Activated T-cell treated with anti-CD3 and anti-CD28 coated beads, Interleukin-2, amount 50 U/mL, for 48 hours (primary cell): ENCODE measurements around the gene ZNF790.

Experiments used
- DNase-seq, 2 experiments: peaks; one replicate each; pipeline ENCODE4 v3.0.0-alpha.2; 2020

ZNF790 gene

GRCh38 chr19:36837906-36838783 is at the start of gene ZNF790:
ZNF790 (minus strand) TSS chr19:36838387; CDS start chr19:36825619, 12,768 bp downstream.
- DNase-seq, result peak; percentile 89

DNA sequence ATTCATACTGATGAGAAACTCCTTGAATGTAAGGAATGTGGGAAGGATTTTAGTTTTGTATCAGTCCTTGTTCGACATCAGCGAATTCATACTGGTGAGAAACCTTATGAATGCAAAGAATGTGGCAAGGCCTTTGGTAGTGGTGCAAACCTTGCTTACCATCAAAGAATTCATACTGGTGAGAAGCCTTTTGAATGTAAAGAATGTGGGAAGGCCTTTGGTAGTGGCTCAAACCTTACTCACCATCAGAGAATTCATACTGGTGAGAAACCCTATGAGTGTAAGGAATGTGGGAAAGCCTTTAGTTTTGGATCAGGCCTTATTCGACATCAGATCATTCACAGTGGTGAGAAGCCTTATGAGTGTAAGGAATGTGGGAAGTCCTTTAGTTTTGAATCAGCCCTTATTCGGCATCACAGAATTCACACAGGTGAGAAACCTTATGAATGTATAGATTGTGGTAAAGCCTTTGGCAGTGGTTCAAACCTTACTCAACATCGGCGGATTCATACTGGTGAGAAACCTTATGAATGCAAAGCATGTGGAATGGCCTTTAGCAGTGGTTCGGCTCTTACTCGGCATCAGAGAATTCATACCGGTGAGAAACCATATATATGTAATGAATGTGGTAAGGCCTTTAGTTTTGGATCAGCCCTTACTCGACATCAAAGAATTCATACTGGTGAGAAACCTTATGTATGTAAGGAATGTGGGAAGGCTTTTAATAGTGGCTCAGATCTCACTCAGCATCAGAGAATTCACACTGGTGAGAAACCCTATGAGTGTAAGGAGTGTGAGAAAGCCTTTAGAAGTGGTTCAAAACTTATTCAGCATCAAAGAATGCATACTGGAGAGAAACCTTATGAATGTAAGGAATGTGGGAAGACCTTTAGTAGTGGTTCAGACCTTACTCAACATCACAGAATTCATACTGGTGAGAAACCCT is 39.1 kb upstream of the ZNF790 start:
- no peak for DNase-seq

GRCh38 chr19:36851898-36852297 is 13.7 kb upstream of the ZNF790 start:
- no peak for DNase-seq

DNA sequence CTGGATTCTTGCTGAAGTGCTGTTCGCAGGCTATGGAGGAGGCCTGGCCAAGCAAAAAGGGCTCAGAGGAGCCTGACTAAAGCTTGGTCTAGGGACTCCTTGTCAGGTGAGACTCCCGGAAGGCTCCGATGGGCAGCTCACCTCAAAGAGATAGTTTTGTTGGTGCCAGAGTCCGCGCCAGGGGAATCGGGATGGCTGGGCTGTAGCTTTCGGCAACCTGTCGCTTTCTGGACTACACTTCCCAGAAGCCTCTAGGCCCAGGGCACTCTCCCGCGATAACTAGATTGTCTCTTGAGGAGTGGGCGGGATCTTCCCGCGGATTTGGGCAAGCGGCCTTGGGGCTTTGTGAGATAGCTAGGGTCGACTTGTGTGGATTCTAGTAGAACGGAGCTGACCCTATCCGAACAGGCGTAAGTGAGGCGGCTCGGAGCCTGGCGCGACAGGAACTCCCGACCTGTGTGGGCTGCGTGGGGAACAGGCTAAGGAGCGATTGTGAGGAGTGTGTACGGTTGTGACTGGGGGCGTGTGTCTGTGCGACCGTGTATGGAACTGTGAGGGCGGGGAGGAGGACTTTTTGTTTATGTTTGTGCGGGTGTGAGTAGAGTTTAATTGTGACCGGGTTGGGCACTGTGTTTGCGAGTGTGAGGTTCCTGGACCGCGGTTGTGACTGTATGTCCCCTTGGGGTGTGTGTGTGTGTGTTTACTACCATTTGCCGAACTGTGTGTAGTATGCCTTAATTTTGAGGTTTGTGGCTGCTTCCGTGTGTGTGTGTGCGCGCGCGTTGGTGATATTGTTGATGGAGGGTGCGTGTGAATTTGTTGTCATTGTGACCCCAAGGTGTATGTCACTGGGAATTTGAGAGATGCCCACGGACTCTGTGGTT is 12.6 kb upstream of the ZNF790 start, which contains the start of gene ZNF345:
ZNF345 (plus strand) TSS at position 318 of the 884 bp plus-strand sequence. CDS start 25,955 bp downstream, outside the sequence.
- peak; percentile 87 to 88 for DNase-seq

DNA sequence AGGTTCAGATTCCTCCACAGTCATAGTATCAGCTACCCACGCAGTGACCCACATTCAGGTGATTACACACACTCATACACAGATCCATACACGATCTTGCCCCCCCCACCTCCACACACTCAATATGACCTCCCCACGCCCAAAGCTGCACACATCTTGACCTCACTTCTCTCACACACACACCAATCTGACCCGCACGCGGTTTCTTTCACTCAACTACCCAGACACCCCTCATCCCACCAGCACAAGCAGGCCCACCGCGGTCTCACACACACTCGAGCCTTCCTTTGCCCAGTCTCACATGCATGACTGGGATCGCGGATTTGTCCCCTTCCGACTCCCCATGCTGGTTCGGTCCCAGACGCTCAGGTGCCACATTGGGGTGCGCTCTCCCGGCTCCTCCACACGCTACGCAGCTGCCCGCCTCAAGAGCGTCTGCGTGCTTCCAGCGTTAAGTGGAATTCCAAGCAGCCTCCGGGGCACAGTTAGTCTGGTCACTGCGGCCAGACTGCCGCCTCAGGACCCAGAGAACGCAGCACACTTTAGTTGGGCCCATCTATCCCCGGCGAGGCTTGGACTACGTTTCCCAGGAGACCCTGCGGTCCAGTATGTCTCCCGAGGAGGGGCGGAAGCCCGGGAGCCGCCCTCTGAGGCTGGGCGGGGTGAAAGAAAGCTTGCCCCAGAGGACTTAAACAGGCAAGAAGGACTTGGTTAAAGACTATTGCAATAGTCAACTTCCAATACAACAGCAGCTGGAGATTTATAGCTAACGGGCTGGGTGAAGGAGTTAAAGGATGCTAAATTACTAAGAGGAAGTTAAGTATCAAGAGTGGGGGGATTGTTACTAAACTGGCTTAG is 11.7 kb upstream of the ZNF790 start:
- DNase-seq, result peak; percentile 89 to 91

DNA sequence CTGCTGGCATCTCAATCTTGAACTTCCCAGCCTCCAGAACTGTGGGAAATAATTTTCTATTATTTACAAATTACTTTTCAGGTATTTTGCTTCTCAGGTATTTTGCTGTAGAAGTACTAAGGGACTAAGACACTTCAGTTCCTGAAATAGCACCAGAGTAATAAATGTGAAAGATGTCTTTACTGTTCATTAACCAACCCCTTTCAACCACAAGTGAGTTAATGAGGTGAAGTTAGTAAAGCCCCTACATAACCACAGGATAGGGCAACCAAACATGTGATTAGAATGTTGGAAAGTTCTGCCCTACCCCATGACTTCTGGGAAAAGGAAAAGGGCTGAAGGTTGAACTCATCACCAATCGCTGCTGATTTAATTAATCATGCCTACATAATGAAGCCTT is 9.8 kb upstream of the ZNF790 start:
- DNase-seq, result no peak

GRCh38 chr19:36838784-36839324 is 667 bp upstream of the ZNF790 start:
- no peak for DNase-seq

- no peak for DNase-seq
Observed at GRCh38 chr19:36837176-36837905, 846 bp downstream of the ZNF790 start.

DNA sequence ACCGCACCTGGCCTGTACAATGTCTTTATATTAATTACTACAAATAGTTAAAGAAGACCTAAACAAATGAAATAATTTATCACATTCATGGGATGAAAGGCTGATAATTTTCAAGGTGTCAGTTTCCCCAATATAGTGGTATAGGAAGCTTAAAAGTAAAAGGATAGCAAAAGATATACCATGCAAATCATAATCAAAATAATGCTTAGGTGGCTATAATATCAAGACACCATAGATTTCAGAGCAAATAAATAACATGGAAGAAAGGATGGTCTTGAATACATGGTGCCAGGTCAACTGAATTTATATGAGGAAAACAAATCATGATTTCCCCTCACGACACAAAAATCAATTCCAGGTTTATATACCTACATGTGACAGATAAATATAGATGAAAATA is 4.8 kb downstream of the ZNF790 start:
- no peak for DNase-seq

GRCh38 chr19:36821758-36822157 is 16.4 kb downstream of the ZNF790 start:
- no peak for DNase-seq

DNA sequence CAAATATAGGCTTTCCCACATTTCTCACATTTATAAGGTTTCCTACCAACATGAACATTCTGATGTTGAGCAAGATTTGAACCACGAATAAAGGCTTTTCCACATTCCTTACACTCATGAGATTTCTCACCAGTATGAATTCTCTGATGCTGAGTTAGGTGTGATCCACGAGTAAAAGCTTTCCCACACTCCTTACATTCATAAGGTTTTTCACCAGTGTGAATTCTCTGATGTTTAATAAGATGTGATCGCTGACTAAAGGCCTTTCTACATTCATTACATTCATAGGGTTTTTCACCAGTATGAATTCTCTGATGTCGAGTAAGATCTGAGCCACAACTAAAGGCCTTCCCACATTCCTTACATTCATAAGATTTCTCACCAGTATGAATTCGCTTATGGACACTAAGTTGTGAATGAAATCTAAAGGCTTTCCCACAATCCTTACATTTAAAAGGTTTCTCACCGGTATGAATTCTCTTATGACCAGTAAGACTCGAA is 19.0 kb downstream of the ZNF790 start:
- DNase-seq, result no peak

- DNase-seq, result no peak
Observed at GRCh38 chr19:36807029-36807428, 31.2 kb downstream of the ZNF790 start.

- no peak for DNase-seq
Observed at GRCh38 chr19:36805364-36805763, 32.8 kb downstream of the ZNF790 start.

GRCh38 chr19:36797786-36798108 is 40.4 kb downstream of the ZNF790 start:
- no peak for DNase-seq

- DNase-seq, result no peak
Observed at GRCh38 chr19:36796714-36796992, 41.5 kb downstream of the ZNF790 start.

- peak; percentile 26 to 32 for DNase-seq
Observed at GRCh38 chr19:36791420-36792141, 46.6 kb downstream of the ZNF790 start.

- DNase-seq, result no peak
Observed at GRCh38 chr19:36775768-36776167, 62.4 kb downstream of the ZNF790 start.

DNA sequence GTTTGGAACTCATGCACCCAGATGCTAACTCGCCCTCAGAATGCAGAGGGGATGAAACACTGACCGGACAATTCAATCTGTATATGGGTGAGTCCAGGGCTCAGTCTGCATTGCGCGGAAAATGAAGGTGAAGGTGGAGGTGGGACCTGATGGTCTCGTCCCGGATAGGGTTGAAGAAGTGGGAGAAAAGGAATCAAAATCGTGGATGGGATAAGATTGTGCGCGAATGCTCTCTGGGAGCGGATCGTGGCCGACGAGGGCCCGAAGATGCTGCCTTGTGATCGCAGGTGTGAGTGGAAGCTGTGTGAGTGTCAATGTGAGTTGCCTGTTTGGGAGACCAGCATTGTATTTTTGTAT is 65.0 kb downstream of the ZNF790 start:
- DNase-seq, result no peak

GRCh38 chr19:36772311-36773222 is 65.6 kb downstream of the ZNF790 start, which contains the start of gene ZNF850:
ZNF850 (minus strand) TSS chr19:36772807; CDS start chr19:36762606, 10,201 bp downstream.
- peak; percentile 96 for DNase-seq
